Bone marrow (tissue), 2 donors: ENCODE data around the gene VDR.

ENCODE experiments used
- DNase-seq, 2 donors: peaks; one replicate each; lab custom pipeline; 2025; lab: John Stamatoyannopoulos, UW

VDR gene

GRCh38 chr12:47930634-47931033, 25.8 kb upstream of the VDR start:
- no peak for DNase-seq

DNA sequence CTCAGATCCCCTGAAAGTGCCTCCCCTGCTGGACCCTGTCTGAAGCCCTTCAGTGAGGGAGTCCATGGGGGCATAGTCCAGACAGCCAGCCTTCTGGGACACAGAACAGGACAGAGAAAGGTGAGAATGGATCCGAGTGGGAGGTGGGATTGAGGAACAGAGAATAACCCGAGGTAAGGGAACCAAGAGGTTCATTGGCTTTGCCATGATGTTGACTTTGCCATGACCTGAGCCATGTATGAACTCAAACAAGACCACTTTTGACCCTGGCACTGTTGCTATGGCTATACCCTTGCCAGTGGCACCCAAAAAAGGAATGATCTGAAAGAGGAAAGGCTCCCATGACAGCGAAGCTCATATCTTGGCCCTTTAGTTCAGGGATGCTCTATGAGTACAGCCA, 22.6 kb upstream of the VDR start:
- DNase-seq, result no peak

DNA sequence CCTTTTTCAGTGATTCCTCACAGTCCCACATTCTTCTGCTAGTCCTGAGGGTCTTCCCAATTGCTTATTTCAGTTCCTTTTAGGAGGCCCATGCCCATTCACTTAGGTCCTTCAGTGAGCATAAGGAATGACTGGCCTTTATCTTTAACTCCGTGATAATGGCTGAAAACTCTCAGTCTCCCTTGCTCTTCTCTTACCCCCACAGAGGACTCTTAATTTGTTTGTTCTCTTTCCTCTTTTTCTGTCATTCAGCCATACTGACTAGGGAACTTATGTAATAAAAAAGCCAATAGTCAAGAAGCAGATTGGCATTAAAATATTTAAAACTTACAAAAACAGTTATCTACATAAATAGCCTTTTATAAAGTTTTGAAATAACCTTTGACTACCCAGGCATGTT, 17.1 kb upstream of the VDR start:
- DNase-seq, result no peak

- DNase-seq, result no peak
Measured at GRCh38 chr12:47920913-47921312, 16.1 kb upstream of the VDR start.

GRCh38 chr12:47913081-47913480, 8.3 kb upstream of the VDR start:
- DNase-seq, result no peak

GRCh38 chr12:47912556-47912955, 7.8 kb upstream of the VDR start:
- DNase-seq, result no peak

GRCh38 chr12:47910981-47911380, 6.2 kb upstream of the VDR start:
- DNase-seq, result no peak

DNA sequence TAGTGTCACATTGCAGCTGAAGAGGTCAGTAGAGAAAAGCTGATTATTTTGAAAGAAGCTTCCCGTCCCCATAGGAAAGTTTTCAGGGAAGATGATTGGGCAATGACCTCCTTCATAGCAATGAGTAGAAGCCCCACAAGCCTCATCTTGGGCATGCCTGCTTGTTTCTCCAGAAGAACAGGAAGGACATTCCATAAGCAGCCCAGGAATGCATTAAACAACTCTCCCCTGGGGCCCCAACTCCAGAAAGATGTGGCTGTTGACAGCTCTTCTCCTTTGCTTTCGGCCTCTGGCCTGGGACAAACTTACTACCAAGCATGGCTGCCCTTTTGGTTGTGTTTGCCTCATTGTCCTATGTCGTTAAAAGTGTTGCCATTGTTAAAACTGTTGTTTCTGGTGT, 5.7 kb upstream of the VDR start:
- no peak for DNase-seq

GRCh38 chr12:47909839-47910465, 5.2 kb upstream of the VDR start:
- no peak for DNase-seq

DNA sequence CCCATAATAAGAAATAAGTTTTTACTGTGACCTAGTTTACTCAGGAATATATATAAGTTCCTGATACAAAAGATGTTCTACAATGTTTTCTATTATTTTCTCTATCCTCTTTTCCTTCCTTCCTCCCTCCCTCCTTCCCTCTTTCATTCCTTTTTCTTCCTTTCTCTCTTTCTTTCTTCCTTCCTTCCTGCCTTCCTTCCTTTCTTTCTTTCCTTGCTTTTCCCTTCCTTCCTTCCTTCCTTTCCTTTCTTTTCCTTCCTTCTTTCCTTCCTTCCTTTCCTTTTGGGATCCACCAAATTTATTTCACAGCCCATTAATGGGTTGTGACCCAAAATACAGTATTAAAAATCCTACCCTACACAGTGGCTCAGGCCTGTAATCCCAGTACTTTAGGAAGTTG, 3.9 kb upstream of the VDR start:
- DNase-seq, result no peak

DNA sequence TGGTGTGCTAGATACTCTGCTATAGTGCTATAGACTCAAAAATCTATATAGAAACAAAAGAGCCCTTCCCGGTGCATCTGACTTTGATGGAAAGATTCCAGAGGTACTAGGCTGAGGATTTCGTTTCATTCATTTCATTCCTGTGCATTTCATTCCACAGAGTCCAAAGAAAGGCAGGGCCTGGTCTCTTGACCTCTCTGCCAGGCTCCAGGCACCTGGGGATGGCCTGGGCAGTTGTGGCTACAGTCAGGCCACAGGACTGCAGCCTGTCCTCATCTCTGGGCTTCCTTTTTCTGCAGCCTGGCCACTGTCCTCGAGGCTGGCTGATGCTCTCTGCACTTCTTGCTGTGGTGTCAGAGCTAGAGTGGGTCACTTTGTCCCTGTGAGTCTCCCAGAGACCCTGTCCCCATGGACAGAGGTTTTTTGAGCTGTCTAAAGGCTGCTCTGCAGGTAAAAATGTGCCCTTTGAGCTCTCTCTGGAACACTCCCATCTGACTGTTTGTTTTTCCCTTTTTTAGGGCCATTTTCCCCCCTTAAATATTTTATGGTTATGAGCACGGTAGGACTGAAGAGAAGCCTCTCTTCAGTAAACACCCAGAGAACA, 3.2 kb upstream of the VDR start:
- no peak for DNase-seq

GRCh38 chr12:47903927-47904712, 674 bp downstream of the VDR start:
- peak; percentile 45 to 65 for DNase-seq

GRCh38 chr12:47903151-47903611, 1.6 kb downstream of the VDR start:
- no peak for DNase-seq

GRCh38 chr12:47902131-47902639, 2.6 kb downstream of the VDR start:
- no peak for DNase-seq

GRCh38 chr12:47901718-47902093, 3.1 kb downstream of the VDR start:
- no peak for DNase-seq

DNA sequence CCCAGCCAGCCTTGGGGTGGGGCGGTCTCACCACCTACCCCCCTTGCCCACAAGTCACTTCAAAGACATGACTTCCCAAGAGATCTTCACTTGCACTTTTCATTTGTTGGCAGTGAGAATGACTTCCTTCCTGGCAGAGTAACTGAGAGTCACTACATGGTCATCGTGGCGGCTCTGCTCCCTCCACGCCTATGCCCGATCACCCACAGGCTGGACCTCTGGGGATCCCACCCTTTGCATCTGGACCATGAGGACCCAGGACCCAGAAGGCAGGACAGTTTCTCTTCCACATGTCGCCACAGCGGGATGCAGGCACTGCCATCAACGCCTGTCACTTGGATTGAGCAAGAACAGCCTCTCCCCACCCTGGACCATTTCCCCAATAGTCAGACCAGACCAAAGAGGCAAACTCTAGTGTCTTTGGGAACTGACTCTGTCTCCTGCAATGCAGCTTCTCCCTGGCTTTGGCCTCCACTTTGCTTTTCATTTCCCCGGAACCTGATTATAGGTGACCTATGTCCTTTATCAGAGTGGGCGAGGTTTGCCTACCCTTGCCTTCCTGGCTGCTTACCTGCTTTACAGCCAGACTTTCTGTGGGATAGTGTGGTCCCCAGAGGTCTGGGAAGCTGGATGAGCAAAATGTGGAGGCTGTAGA, 3.6 kb downstream of the VDR start:
- peak in 1 of 2 donors; percentile 18 for DNase-seq

DNA sequence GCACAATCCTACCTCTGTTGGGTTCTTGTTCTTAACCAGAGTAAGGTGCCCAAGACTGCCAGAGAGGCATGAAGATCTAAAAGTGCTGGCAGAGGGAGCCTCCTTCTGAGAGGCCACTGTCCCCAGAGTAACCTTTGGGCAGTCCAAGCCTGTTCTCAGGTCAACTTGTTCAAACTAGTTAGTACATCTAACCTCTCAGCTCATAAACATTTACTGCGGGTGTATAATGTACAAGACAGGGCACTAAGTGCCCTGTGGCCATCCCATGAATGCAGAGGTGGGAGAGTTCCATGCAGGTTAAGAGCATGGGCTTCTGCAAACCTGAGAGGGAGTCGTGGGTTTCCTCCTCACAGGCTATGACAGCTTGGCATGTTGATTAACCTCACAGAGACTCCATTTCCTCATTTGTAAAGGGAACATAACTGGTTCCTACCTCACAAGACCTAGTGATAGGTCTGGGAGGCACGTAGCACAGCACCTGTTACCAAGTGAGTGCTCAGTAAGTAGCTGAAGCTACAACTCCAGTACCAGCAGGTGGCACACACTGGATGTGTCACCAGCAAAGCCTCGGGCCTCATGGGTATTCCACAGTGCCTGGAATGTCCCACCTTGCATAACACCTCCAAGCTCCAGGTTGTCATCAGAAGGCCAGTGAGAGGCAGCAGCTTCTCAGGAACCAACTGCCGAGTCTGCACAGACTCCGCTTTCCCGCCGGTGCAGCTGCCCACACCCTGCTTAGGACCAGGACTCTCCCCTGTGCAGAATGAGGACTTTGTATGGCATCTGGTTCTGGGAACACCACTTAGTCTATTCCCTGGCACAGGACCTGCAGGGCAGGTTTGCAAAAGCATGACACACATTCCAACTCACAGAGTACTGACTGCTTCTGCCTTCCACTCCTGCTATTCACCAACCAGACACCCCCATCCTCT, 4.4 kb downstream of the VDR start:
- DNase-seq, result no peak

DNA sequence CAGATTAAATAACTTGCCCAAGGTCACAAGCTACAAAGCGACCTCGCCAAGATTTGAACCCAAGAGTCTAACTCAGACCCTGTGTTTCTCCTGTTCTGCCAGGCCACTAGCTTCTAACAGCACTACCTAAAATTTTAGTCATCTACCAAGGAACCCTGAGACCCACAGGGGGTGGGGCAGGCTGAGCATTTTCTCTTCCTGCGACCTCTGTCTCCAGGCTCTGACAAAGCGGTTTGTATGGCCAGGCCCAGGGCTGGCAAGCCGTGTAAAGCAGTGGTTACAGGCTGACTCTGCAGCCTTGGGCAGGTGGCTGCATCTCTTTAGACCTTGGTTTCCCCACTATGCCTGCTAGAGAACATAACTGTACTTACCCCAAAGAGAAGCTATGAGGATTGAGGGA, 5.3 kb downstream of the VDR start:
- no peak for DNase-seq

DNA sequence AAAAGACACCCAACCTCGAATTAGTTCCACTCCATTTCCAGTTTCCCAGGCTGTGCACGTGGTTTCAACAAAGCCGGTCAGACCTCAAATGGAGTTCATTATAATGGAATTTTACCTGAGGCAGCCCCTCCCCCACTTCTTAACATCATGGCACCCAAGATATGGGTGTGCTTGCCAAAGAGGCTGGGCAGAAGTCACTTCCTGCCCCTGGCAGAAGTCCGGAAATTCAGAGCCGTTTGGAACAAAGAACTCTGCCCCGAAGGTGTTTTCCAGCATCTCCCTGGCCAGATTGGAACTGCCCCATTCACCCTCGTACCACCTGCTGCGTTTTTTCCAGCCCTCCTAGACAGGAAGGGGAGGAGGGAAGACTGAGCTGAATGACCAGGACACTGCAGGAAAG, 8.2 kb downstream of the VDR start:
- no peak for DNase-seq

DNA sequence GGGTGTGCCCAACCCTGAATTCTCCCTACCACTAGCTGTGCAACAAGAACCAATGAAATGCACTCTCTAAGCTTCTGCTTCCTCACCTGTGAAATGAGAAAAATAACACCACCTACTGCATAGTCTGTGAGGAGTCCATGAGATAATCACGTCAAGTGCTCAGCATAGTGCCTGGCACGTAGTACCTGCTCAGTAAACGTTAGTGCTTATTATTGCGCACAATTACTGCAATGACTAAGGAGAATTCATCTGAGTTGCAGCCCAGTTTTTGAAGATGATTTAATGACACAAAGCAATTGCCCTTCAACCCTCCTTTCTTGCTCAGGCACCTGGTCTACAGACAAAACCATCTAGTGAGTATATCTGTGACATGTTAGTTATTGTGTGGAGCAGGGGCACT, 8.8 kb downstream of the VDR start:
- DNase-seq, result no peak

GRCh38 chr12:47894652-47895051, 10.1 kb downstream of the VDR start:
- no peak for DNase-seq

GRCh38 chr12:47894068-47894467, 10.7 kb downstream of the VDR start:
- no peak for DNase-seq
